Activated T-cell treated with anti-CD3 and anti-CD28 coated beads, Interleukin-2, amount 50 U/mL, for 4 hours (primary cell): ENCODE measurements around the gene CARD16. TPM values are rescaled to one million over a fixed set of nuclear protein-coding genes. Genes with fewer than 3 reads are reported as not detected.
A peak's percentile ranks its signal among the peaks of the same experiment; 100 is the strongest.
"Not testable (repeated sequence)": the region's sequence is repeated elsewhere in the genome, so short reads cannot be mapped to it uniquely, and the experiment has no call there.

Experiments
- ATAC-seq, 2 donors: fragments of 200-7000 bp; cut with Tn5 transposase; one replicate each; pipeline ENCODE4 v1.10.0; 2021
- DNase-seq: peaks from one replicate; pipeline ENCODE4 v3.0.0-alpha.2; 2020
- H3K27me3 Mint-ChIP-seq: one replicate; pipeline ENCODE4 v1.8.0; 2021; ENCODE audit warnings: low read depth, mixed read lengths
- H3K36me3 Mint-ChIP-seq: one replicate; pipeline ENCODE4 v1.8.0; 2022; ENCODE audit warnings: mixed read lengths; ENCODE audit not compliant: insufficient read depth
- H3K4me1 Mint-ChIP-seq: one replicate; pipeline ENCODE4 v1.8.0; 2021; ENCODE audit warnings: low read depth, mixed read lengths
- H3K4me3 Mint-ChIP-seq: one replicate; pipeline ENCODE4 v1.8.0; 2021; ENCODE audit warnings: mild to moderate bottlenecking, moderate library complexity, mixed read lengths
- H3K9me3 Mint-ChIP-seq: one replicate; pipeline ENCODE4 v1.8.0; 2021; ENCODE audit warnings: mixed read lengths
- total RNA-seq, 3 donors: library from RNA; stranded (reverse); gene quantifications; one replicate each; pipeline ENCODE4 v1.2.1, GENCODE V29; 2021

Gene CARD16
- total RNA-seq, 3 donors from 2014 or later, result 2.7 to 4.7 (median 4.3) TPM

- H3K36me3 Mint-ChIP-seq, result peaks cover 18% of the 10 kb centered on the region
- H3K9me3 Mint-ChIP-seq, H3K27me3 Mint-ChIP-seq, DNase-seq, H3K4me3 Mint-ChIP-seq, ATAC-seq: not testable (repeated sequence)
- H3K4me1 Mint-ChIP-seq, result peaks cover 21% of the 10 kb centered on the region
Measured at GRCh38 chr11:105063245-105063941, 18.3 kb upstream of the CARD16 start.

- no peak overlapping the region for H3K4me3 Mint-ChIP-seq
- ATAC-seq, result no peak
- no peaks in the 10 kb centered on the region for H3K4me1 Mint-ChIP-seq
- peaks cover 6% of the 10 kb centered on the region for H3K36me3 Mint-ChIP-seq
- H3K27me3 Mint-ChIP-seq, result peaks cover 1% of the 10 kb centered on the region
- no peak for DNase-seq
- no peaks in the 10 kb centered on the region for H3K9me3 Mint-ChIP-seq
Measured at GRCh38 chr11:105057432-105057831, 12.3 kb upstream of the CARD16 start.

- no peak for DNase-seq
- no peak overlapping the region for H3K4me3 Mint-ChIP-seq
- no peaks in the 10 kb centered on the region for H3K9me3 Mint-ChIP-seq
- no peaks in the 10 kb centered on the region for H3K4me1 Mint-ChIP-seq
- ATAC-seq, result no peak
- H3K36me3 Mint-ChIP-seq, result peaks cover 4% of the 10 kb centered on the region
- peaks cover 1% of the 10 kb centered on the region for H3K27me3 Mint-ChIP-seq
Measured at GRCh38 chr11:105056446-105056845, 11.3 kb upstream of the CARD16 start.

GRCh38 chr11:105054723-105055493 lies 9.8 kb upstream of the CARD16 start:
- DNase-seq (no peak), ATAC-seq (peak in 1 of 2 donors; percentile 23)
- H3K27me3 Mint-ChIP-seq, result peaks cover 1% of the 10 kb centered on the region
- H3K4me1 Mint-ChIP-seq, result no peaks in the 10 kb centered on the region
- H3K36me3 Mint-ChIP-seq, result no peaks in the 10 kb centered on the region
- H3K4me3 Mint-ChIP-seq, result no peak overlapping the region
- H3K9me3 Mint-ChIP-seq, result no peaks in the 10 kb centered on the region

- DNase-seq (no peak), ATAC-seq (no peak)
- Mint-ChIP-seq H3K4me3 (no peak overlapping the region), H3K36me3 (no peaks in the 10 kb centered on the region), H3K9me3 (no peaks in the 10 kb centered on the region), H3K4me1 (no peaks in the 10 kb centered on the region), H3K27me3 (peaks cover 1% of the 10 kb centered on the region)
Measured at GRCh38 chr11:105052487-105052886, 7.4 kb upstream of the CARD16 start.

GRCh38 chr11:105051559-105051958 lies 6.4 kb upstream of the CARD16 start:
- DNase-seq (no peak), ATAC-seq (no peak)
- Mint-ChIP-seq H3K27me3 (peaks cover under 1% of the 10 kb centered on the region), H3K36me3 (no peaks in the 10 kb centered on the region), H3K4me1 (peaks cover 6% of the 10 kb centered on the region), H3K9me3 (no peaks in the 10 kb centered on the region), H3K4me3 (no peak overlapping the region)

GRCh38 chr11:105049481-105049880 lies 4.3 kb upstream of the CARD16 start:
- ATAC-seq (no peak), DNase-seq (no peak)
- Mint-ChIP-seq H3K9me3 (no peaks in the 10 kb centered on the region), H3K4me3 (no peak overlapping the region), H3K4me1 (peaks cover 23% of the 10 kb centered on the region), H3K27me3 (no peaks in the 10 kb centered on the region), H3K36me3 (no peaks in the 10 kb centered on the region)

GRCh38 chr11:105046898-105047579 lies 1.9 kb upstream of the CARD16 start:
- ATAC-seq, result no peak
- H3K36me3 Mint-ChIP-seq, result peaks cover 3% of the 10 kb centered on the region
- DNase-seq, result no peak
- no peaks in the 10 kb centered on the region for H3K9me3 Mint-ChIP-seq
- no peaks in the 10 kb centered on the region for H3K27me3 Mint-ChIP-seq
- H3K4me1 Mint-ChIP-seq, result peaks cover 47% of the 10 kb centered on the region
- no peak overlapping the region for H3K4me3 Mint-ChIP-seq

GRCh38 chr11:105045676-105046296 lies 651 bp upstream of the CARD16 start:
- DNase-seq, result no peak
- Mint-ChIP-seq H3K27me3 (no peaks in the 10 kb centered on the region), H3K4me1 (peaks cover 56% of the 10 kb centered on the region), H3K9me3 (no peaks in the 10 kb centered on the region), H3K36me3 (peaks cover 11% of the 10 kb centered on the region), H3K4me3 (peak overlapping the region; percentile 66)
- ATAC-seq, result no peak

- ATAC-seq, result no peak
- Mint-ChIP-seq H3K36me3 (peaks cover 35% of the 10 kb centered on the region), H3K27me3 (no peaks in the 10 kb centered on the region), H3K4me3 (peak overlapping the region; percentile 5), H3K4me1 (peaks cover 64% of the 10 kb centered on the region), H3K9me3 (peaks cover 7% of the 10 kb centered on the region)
- no peak for DNase-seq
Measured at GRCh38 chr11:105042178-105042577, 3.0 kb downstream of the CARD16 start.

GRCh38 chr11:105040703-105041102 lies 4.4 kb downstream of the CARD16 start:
- Mint-ChIP-seq H3K4me3 (no peak overlapping the region), H3K27me3 (no peaks in the 10 kb centered on the region), H3K4me1 (peaks cover 62% of the 10 kb centered on the region), H3K36me3 (peaks cover 35% of the 10 kb centered on the region), H3K9me3 (peaks cover 7% of the 10 kb centered on the region)
- ATAC-seq, result no peak
- no peak for DNase-seq

GRCh38 chr11:105034813-105035620 lies 10.1 kb downstream of the CARD16 start, which contains the start of gene CASP1:
Gene CASP1, minus strand, starts transcription at chr11:105035144. Its CDS starts 31 bp downstream, at chr11:105035113.
- Mint-ChIP-seq H3K9me3 (peaks cover 7% of the 10 kb centered on the region), H3K4me3 (peak within 1 kb of the TSS; percentile 90), H3K36me3 (peaks cover 35% of the 10 kb centered on the region), H3K4me1 (peaks cover 63% of the 10 kb centered on the region), H3K27me3 (no peaks in the 10 kb centered on the region)
- DNase-seq (peak; percentile 10), ATAC-seq (peak; percentile 86 to 87)

GRCh38 chr11:105034388-105034787 lies 10.7 kb downstream of the CARD16 start:
- not testable (repeated sequence) for DNase-seq, H3K9me3 Mint-ChIP-seq, H3K27me3 Mint-ChIP-seq
- ATAC-seq, result peak in 1 of 2 donors; percentile 7
- peaks cover 35% of the 10 kb centered on the region for H3K36me3 Mint-ChIP-seq
- peak overlapping the region; percentile 90 for H3K4me3 Mint-ChIP-seq
- H3K4me1 Mint-ChIP-seq, result peaks cover 67% of the 10 kb centered on the region
